NCI-H446 (cell line): Measurements from ENCODE around the gene OR10A3.

Experiments
- DNase-seq, 2 experiments: peaks; one replicate each; lab custom pipeline; 2025; lab: John Stamatoyannopoulos, UW

The OR10A3 gene

DNA sequence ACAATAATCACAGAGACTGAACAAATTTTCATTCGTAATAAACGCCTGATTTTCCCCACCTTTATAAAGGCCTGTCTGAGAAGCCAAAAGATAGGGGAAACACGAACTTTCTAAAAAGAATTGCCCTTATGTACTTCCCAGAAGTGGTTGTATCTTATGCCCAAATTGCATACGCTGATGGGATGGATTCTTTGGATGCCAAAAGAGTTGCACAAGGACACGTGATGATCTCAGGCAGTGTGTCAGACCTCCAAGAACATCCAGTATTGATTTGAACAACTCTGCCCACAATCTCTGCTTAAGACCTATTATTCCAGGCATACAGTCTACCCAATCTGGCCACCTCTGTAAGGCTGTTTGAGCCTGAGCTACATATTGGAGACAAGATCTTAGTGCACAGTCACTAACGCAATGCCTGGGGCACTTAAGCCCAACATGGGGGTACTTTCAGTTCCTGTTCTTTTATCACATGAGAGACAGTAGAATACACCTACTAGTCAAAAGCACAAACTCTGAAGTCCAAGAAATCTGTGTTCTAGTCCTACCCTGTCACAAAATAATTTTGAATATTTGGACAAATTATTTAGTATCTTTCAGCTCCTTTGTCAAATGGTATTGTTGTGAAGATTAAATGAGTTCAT lies 49.3 kb downstream of the OR10A3 start:
- no peak for DNase-seq

GRCh38 chr11:7890417-7891172 lies 50.9 kb downstream of the OR10A3 start:
- DNase-seq: no peak

- no peak for DNase-seq
These were observed 51.5 kb downstream of the OR10A3 start for GRCh38 chr11:7889985-7890384.
